PFSK-1 (cell line): ENCODE data around the gene PCMT1.

Experiments
- FOXP2 ChIP-seq: optimal IDR thresholded peaks from 2 replicates; pipeline ENCODE3; 2011; ENCODE audit warnings: borderline replicate concordance, control low read depth, inconsistent platforms; ENCODE audit not compliant: insufficient read depth; ENCODE audit errors: extremely low read length, extremely low read depth
- POLR2AphosphoS5 ChIP-seq: IDR thresholded peaks from 2 replicates; pipeline ENCODE4 v1.6.1; 2012; ENCODE audit warnings: low read depth, mild to moderate bottlenecking, control low read depth, low read length, moderate library complexity
- REST ChIP-seq, 2 experiments: IDR thresholded peaks; 2 replicates each; pipeline versions ENCODE4 v1.6.1 to v1.8.0; 2011 to 2012; ENCODE audit warnings: low read depth in 2 of 2, low read length in 2 of 2, control low read depth in 1 of 2, inconsistent platforms in 1 of 2, mild to moderate bottlenecking in 1 of 2, moderate library complexity in 1 of 2; ENCODE audit not compliant: insufficient read depth in 1 of 2
- SIN3A ChIP-seq: IDR thresholded peaks from 2 replicates; pipeline ENCODE4 v1.6.1; 2012; ENCODE audit warnings: mild to moderate bottlenecking, low read length, moderate library complexity, borderline replicate concordance; ENCODE audit not compliant: insufficient read depth
- TAF1 ChIP-seq: IDR thresholded peaks from 2 replicates; pipeline ENCODE4 v1.6.1; 2012; ENCODE audit warnings: low read length, control low read depth, borderline replicate concordance; ENCODE audit not compliant: insufficient read depth

PCMT1 gene

GRCh38 chr6:149766156-149766769 is 16.7 kb downstream of the PCMT1 start:
- TF ChIP-seq TAF1, result no peak
- TF ChIP-seq REST (IDR thresholded peaks at IDR 0.05; ENCODE audit: insufficient read depth in 1 of 2, low read depth in 2 of 2, low read length in 2 of 2), result no peak
- no peak for TF ChIP-seq POLR2AphosphoS5

- TF ChIP-seq POLR2AphosphoS5, result no peak
- no peak for TF ChIP-seq REST (IDR thresholded peaks at IDR 0.05; ENCODE audit: insufficient read depth in 1 of 2, low read depth in 2 of 2, low read length in 2 of 2)
- TF ChIP-seq SIN3A, result no peak
- no peak for TF ChIP-seq FOXP2
- TF ChIP-seq TAF1, result no peak
Measured at GRCh38 chr6:149769676-149770075, 20.1 kb downstream of the PCMT1 start.

GRCh38 chr6:149771185-149771584 is 21.6 kb downstream of the PCMT1 start:
- TF ChIP-seq POLR2AphosphoS5, result no peak
- no peak for TF ChIP-seq TAF1
- TF ChIP-seq REST (IDR thresholded peaks at IDR 0.05; ENCODE audit: insufficient read depth in 1 of 2, low read depth in 2 of 2, low read length in 2 of 2), result no peak
- no peak for TF ChIP-seq SIN3A
- TF ChIP-seq FOXP2, result no peak

GRCh38 chr6:149771925-149772324 is 22.4 kb downstream of the PCMT1 start:
- no peak for TF ChIP-seq REST (IDR thresholded peaks at IDR 0.05; ENCODE audit: insufficient read depth in 1 of 2, low read depth in 2 of 2, low read length in 2 of 2)
- TF ChIP-seq POLR2AphosphoS5, result no peak
- TF ChIP-seq SIN3A, result no peak
- no peak for TF ChIP-seq FOXP2

GRCh38 chr6:149777624-149778023 is 28.1 kb downstream of the PCMT1 start:
- TF ChIP-seq FOXP2, result no peak
- TF ChIP-seq POLR2AphosphoS5, result no peak
- no peak for TF ChIP-seq SIN3A
- TF ChIP-seq TAF1, result no peak
- no peak for TF ChIP-seq REST (IDR thresholded peaks at IDR 0.05; ENCODE audit: insufficient read depth in 1 of 2, low read depth in 2 of 2, low read length in 2 of 2)
